Nephron (organoid): ENCODE results near the gene MSI2.
A peak's percentile ranks its signal among the peaks of the same experiment; 100 is the strongest.

ENCODE experiments used
- H3K27ac Mint-ChIP-seq, 3 experiments: 2 replicates each; pipeline ENCODE4 v1.8.0; 2020; ENCODE audit warnings: mixed read lengths in 3 of 3, mild to moderate bottlenecking in 2 of 3, moderate library complexity in 1 of 3
- H3K27me3 Mint-ChIP-seq: 2 replicates; pipeline ENCODE4 v1.8.0; 2021; ENCODE audit warnings: low read depth, mild to moderate bottlenecking, moderate library complexity, mixed read lengths
- H3K36me3 Mint-ChIP-seq: 2 replicates; pipeline ENCODE4 v1.8.0; 2020; ENCODE audit warnings: low read depth, mixed read lengths
- H3K4me1 Mint-ChIP-seq: 2 replicates; pipeline ENCODE4 v1.8.0; 2020; ENCODE audit warnings: mixed read lengths
- H3K4me3 Mint-ChIP-seq, 3 experiments: 2 replicates each; pipeline ENCODE4 v1.8.0; 2020; ENCODE audit warnings: mild to moderate bottlenecking in 3 of 3, mixed read lengths in 3 of 3, moderate library complexity in 2 of 3
- H3K9me3 Mint-ChIP-seq: 2 replicates; pipeline ENCODE4 v1.8.0; 2020; ENCODE audit warnings: mixed read lengths
- CTCF ChIP-seq, 3 experiments: fragments of 200-600 bp; sonication (generic); IDR thresholded peaks; one replicate each; pipeline ENCODE4 v1.5.0; 2021; ENCODE audit warnings: antibody characterized with exemption in 3 of 3; ENCODE audit not compliant: unreplicated experiment in 3 of 3

MSI2 gene

DNA sequence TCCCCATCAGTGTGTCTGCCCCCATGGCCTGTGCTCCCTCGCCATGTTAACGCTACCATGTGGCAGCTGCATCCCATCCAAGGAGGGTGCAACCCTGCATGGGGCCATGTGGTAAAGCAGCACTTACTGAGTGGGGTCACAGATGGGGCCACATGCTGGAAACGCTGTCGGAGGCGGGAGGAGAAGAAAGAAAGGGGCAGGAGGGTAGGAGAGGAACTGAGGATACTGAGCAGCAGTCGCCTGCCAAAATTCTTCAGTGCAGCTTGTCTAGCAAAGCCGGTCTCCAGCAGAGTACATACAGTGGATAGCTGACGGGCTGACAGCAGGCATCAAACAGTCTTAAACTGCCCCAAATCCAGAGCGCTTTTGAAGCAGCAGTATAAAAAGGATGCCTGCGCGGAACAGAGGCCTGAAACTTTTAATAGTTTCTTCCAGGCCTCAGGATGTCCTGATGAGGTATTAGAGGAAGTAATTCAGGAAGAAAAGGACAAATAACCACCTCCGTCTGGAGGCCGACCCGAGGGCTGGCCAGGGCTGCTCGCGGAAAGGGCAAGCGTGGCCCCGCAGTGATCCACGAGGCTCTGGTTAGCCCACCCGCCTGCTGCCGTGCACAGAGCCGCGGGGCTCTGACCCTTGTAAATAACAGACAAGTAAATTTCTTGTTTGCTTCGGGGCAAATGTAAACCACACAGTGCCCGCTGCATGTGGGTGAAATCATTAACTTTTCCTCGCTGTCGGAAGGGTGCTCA, 339.8 kb downstream of the MSI2 start:
- Mint-ChIP-seq H3K4me1 (peaks cover 19% of the 10 kb centered on the region), H3K27ac (peak overlapping the region in 2 of 3 experiments; percentile 70 to 83), H3K9me3 (no peaks in the 10 kb centered on the region), H3K36me3 (peaks cover 34% of the 10 kb centered on the region), H3K27me3 (peaks cover 31% of the 10 kb centered on the region), H3K4me3 (no peak overlapping the region)
- no peak for TF ChIP-seq CTCF (IDR thresholded peaks at IDR 0.05; ENCODE audit: unreplicated experiment in 3 of 3)

GRCh38 chr17:57597101-57597500, 340.8 kb downstream of the MSI2 start:
- Mint-ChIP-seq H3K36me3 (peaks cover 36% of the 10 kb centered on the region), H3K4me1 (peaks cover 19% of the 10 kb centered on the region), H3K27me3 (peaks cover 26% of the 10 kb centered on the region), H3K27ac (peak overlapping the region in 2 of 3 experiments; percentile 70 to 83), H3K9me3 (no peaks in the 10 kb centered on the region), H3K4me3 (no peak overlapping the region)
- no peak for TF ChIP-seq CTCF (IDR thresholded peaks at IDR 0.05; ENCODE audit: unreplicated experiment in 3 of 3)

- H3K9me3 Mint-ChIP-seq, result no peaks in the 10 kb centered on the region
- peaks cover 36% of the 10 kb centered on the region for H3K36me3 Mint-ChIP-seq
- no peak overlapping the region for H3K4me3 Mint-ChIP-seq
- TF ChIP-seq CTCF (IDR thresholded peaks at IDR 0.05; ENCODE audit: unreplicated experiment in 3 of 3), result peak; percentile 73 to 89 (median 88)
- peaks cover 26% of the 10 kb centered on the region for H3K27me3 Mint-ChIP-seq
- H3K27ac Mint-ChIP-seq, result peak overlapping the region; percentile 22 to 86 (median 76)
- H3K4me1 Mint-ChIP-seq, result peaks cover 19% of the 10 kb centered on the region
Measured at GRCh38 chr17:57597531-57598453, 341.5 kb downstream of the MSI2 start.

DNA sequence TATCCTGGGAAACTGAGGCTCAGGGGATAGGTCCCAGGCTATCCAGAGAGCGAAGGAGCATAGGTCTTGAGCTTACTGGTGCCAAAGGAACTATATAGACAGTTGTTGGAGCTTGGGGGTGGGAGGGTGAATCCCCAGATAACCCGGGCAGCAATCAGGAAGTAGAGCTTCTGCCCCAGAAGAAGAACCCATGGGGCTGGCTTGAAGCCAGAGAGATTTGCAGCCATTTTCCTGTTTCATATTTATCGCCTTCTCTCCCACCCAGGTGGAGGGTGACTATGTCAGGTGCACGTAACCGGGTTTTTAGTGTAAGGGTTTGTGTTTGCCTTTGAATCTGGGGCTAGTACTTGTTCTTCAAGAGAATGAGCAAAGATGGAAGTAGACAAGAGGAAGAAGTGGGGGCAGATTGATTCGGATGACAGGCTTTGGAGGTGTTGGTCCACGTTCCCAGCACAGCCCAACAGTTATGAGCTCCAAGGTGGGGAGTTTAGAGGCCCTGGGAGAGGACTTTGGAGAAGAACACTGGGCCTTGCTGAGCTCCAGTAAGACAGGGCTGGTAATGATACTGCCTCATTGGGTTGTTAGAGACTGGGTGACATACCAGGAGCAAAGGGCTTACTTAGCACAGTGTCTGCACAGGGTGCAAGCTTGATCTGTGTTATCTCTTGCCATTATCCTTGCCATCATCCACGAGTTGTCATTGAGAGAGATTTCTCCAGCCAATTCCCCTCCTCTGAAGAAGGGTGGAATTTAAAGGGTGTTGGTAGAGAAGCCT, 343.1 kb downstream of the MSI2 start:
- peaks cover 27% of the 10 kb centered on the region for H3K36me3 Mint-ChIP-seq
- no peak overlapping the region for H3K4me3 Mint-ChIP-seq
- no peaks in the 10 kb centered on the region for H3K9me3 Mint-ChIP-seq
- peaks cover 22% of the 10 kb centered on the region for H3K27me3 Mint-ChIP-seq
- no peak for TF ChIP-seq CTCF (IDR thresholded peaks at IDR 0.05; ENCODE audit: unreplicated experiment in 3 of 3)
- peak overlapping the region in 1 of 3 experiments; percentile 14 for H3K27ac Mint-ChIP-seq
- H3K4me1 Mint-ChIP-seq, result peaks cover 31% of the 10 kb centered on the region

- Mint-ChIP-seq H3K4me1 (peaks cover 37% of the 10 kb centered on the region), H3K36me3 (peaks cover 22% of the 10 kb centered on the region), H3K9me3 (no peaks in the 10 kb centered on the region), H3K4me3 (no peak overlapping the region), H3K27ac (no peak overlapping the region), H3K27me3 (peaks cover 17% of the 10 kb centered on the region)
- TF ChIP-seq CTCF (IDR thresholded peaks at IDR 0.05; ENCODE audit: unreplicated experiment in 3 of 3), result no peak
Measured at GRCh38 chr17:57600074-57600473, 343.8 kb downstream of the MSI2 start.
